Measurements from ENCODE around the gene NLGN1. TPM values are rescaled to one million over a fixed set of nuclear protein-coding genes. Genes with fewer than 3 reads are reported as not detected.

Gene NLGN1
- total RNA-seq, 1 experiment from 2014 or later = 0.85 TPM

GRCh38 chr3:173838644-173839043 is 441.1 kb downstream of the NLGN1 start:
- H3K27ac ChIP-seq (ENCODE audit: low read length) = no peak overlapping the region
- no peaks in the 10 kb centered on the region for H3K36me3 ChIP-seq (ENCODE audit: control insufficient read depth, insufficient read depth, low read length)
- in situ Hi-C loops (cut with HindIII; ENCODE audit: low pct_unique_long_range_greater_than_20kb, low sequenced_read_pairs) (no loop called here), intact Hi-C loops (cut with micrococcal nuclease; ENCODE audit: unreplicated experiment) (no loop called here)
- H3K4me3 ChIP-seq (ENCODE audit: low read depth in 2 of 2, low read length in 2 of 2) = no peak overlapping the region
- ATAC-seq (no peak), DNase-seq (ENCODE audit: low read depth, low spot score) (no peak)
- CTCF ChIA-PET = no interaction called here
- no peaks in the 10 kb centered on the region for H3K27me3 ChIP-seq (ENCODE audit: control insufficient read depth, insufficient read depth, low read length)
- no peaks in the 10 kb centered on the region for H3K4me1 ChIP-seq (ENCODE audit: control insufficient read depth, insufficient read depth, low read length)
- TF ChIP-seq REST (IDR thresholded peaks at IDR 0.05; ENCODE audit: insufficient read depth in 1 of 2, low read depth in 2 of 2, low read length in 1 of 2) (no peak), CTCF (IDR thresholded peaks at IDR 0.05) (no peak), SIN3A (IDR thresholded peaks at IDR 0.05; ENCODE audit: borderline replicate concordance, insufficient read depth, low read depth, low read length) (no peak), POLR2AphosphoS5 (IDR thresholded peaks at IDR 0.05; ENCODE audit: low read depth, low read length) (no peak), TCF7L2 (IDR thresholded peaks at IDR 0.05; ENCODE audit: low read depth, low read length) (no peak)
- POLR2A ChIA-PET = no interaction called here
- H3K9me3 ChIP-seq (ENCODE audit: control insufficient read depth, insufficient read depth, low read depth, low read length) = no peaks in the 10 kb centered on the region
- no TSS peak for BruUV-seq (replicated peaks)

DNA sequence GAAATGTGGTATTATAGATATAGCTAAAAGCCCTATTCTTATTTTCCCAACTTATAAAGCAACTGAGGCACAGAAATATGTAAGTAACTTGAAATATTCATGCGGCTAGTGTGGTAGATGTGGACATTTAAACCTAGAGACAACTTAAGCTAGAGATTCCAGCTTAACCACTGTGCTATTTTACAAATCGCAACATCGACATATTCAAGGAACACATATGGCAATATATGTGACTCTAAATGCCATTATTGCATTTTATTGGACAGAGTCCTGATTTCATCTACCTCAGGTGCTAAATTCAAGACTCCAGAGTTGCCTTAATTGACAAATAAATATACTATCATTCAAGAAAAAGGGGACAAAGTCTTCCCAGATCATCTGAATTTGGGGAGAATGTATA is 442.3 kb downstream of the NLGN1 start:
- Histone ChIP-seq H3K27me3 (ENCODE audit: control insufficient read depth, insufficient read depth, low read length) (no peaks in the 10 kb centered on the region), H3K27ac (ENCODE audit: low read length) (no peak overlapping the region), H3K4me1 (ENCODE audit: control insufficient read depth, insufficient read depth, low read length) (no peaks in the 10 kb centered on the region), H3K9me3 (ENCODE audit: control insufficient read depth, insufficient read depth, low read depth, low read length) (no peaks in the 10 kb centered on the region), H3K36me3 (ENCODE audit: control insufficient read depth, insufficient read depth, low read length) (no peaks in the 10 kb centered on the region), H3K4me3 (ENCODE audit: low read depth in 2 of 2, low read length in 2 of 2) (no peak overlapping the region)
- no peak for TF ChIP-seq SIN3A (IDR thresholded peaks at IDR 0.05; ENCODE audit: borderline replicate concordance, insufficient read depth, low read depth, low read length)
- no peak for TF ChIP-seq POLR2AphosphoS5 (IDR thresholded peaks at IDR 0.05; ENCODE audit: low read depth, low read length)
- no peak for TF ChIP-seq TCF7L2 (IDR thresholded peaks at IDR 0.05; ENCODE audit: low read depth, low read length)
- no peak for TF ChIP-seq CTCF (IDR thresholded peaks at IDR 0.05)
- no peak for TF ChIP-seq REST (IDR thresholded peaks at IDR 0.05; ENCODE audit: insufficient read depth in 1 of 2, low read depth in 2 of 2, low read length in 1 of 2)
- no peak for DNase-seq (ENCODE audit: low read depth, low spot score)
- ATAC-seq = no peak
- intact Hi-C loops (cut with micrococcal nuclease; ENCODE audit: unreplicated experiment) (no loop called here), in situ Hi-C loops (cut with HindIII; ENCODE audit: low pct_unique_long_range_greater_than_20kb, low sequenced_read_pairs) (no loop called here)
- no TSS peak for BruUV-seq (replicated peaks)
- ChIA-PET POLR2A (no interaction called here), CTCF (no interaction called here)

All from Panc1 (cell line).